GM19372 (cell line): ENCODE measurements around the gene THUMPD1.
"Not testable (repeated sequence)": the region's sequence is repeated elsewhere in the genome, so short reads cannot be mapped to it uniquely, and the experiment has no call there.

Source experiments
- ATAC-seq: cut with Tn5 transposase; IDR thresholded peaks from one replicate; pipeline ENCODE4 v1.9.1; 2021; ENCODE audit warnings: mild to moderate bottlenecking, low read depth, moderate library complexity; ENCODE audit not compliant: unreplicated experiment

Gene THUMPD1, protein sequence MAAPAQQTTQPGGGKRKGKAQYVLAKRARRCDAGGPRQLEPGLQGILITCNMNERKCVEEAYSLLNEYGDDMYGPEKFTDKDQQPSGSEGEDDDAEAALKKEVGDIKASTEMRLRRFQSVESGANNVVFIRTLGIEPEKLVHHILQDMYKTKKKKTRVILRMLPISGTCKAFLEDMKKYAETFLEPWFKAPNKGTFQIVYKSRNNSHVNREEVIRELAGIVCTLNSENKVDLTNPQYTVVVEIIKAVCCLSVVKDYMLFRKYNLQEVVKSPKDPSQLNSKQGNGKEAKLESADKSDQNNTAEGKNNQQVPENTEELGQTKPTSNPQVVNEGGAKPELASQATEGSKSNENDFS

DNA sequence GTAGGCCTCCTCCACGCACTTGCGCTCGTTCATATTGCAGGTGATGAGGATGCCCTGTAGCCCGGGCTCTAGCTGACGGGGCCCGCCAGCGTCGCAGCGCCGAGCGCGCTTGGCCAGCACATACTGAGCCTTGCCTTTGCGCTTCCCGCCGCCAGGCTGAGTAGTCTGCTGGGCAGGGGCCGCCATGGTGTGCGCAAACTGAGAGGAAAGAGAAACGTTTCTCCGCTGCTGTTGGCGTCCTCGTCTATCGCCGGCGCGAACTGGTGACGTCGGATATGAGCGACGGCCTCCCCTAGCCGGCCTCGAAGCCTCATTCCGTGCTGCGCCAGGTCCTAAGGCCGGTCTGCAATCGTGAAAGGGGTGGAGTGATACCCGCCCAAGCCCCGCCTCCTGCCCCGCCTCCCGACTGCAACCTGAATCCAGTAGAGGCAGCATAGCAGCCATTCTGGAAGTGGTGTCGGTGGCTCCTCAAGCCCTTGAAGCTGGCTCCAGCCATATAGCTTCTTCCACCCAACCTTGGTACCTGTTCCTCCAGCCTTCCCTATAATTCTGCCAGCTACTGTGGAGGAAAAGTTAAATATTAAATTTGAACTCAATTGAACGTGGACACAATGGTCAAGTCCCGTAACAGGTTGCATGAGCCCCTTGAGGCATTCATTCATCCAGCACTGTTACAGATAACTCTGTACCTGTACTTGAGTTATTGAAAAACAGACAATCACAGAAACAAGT, at the start of gene THUMPD1:
Gene THUMPD1, minus strand, starts transcription at position 265 of the 732 bp plus-strand sequence. Its CDS starts 79 bp downstream, at position 186.
- ATAC-seq = peak; percentile 84

DNA sequence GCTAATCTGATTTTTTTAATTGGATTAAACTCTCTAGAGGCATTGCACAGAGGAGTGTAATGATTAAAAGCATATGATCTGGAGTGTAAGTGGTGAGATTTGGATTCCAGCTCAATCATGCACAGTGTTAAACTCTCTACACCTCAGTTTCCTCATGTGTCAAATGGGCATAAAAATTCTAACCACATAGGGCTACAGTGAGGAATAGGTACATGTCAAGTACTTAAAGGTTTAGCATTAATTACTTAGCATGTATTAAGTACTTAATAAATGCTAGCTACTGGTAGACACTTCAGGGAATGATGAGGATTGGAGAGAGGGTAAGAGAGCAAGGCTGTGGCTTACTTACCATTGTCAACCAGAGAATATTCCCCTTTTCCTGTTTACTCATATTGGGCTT, 47.5 kb upstream of the THUMPD1 start:
- ATAC-seq = no peak

DNA sequence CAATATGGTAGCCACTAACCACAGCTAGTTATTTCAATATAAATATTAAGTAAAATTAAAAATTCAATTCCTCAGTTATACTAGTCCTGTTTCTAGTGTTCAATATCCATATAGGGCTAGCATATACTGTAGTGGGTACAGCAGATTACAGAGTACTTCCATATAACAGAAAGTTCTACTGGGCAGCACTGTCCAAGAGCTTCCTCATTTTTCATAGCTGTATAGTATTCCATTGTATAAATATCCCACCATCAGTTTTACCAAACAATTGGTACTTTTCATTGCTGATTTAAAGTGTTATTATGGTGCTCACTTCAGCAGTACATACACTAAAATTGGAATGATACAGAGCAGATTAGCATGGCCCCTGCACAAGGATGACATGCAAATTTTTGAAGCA, 42.6 kb upstream of the THUMPD1 start:
- no peak for ATAC-seq

DNA sequence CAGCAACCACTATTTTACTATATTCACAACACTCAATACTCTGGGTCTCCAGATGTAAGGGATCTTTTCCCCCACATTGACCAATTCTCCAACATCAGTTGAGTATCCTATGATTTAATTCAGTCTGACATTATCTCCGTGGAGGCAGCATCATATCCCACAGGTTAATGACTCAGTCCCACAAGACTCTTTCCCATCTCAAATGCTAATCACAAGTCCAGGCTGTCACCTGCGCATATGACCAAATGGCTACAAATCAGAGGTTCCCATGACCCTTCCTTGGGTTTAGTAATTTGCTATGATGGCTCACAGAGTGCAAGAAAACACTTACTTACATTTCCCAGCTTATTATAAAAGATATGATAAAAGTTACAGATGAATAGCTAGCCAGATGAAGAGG, 40.9 kb upstream of the THUMPD1 start:
- no peak for ATAC-seq

DNA sequence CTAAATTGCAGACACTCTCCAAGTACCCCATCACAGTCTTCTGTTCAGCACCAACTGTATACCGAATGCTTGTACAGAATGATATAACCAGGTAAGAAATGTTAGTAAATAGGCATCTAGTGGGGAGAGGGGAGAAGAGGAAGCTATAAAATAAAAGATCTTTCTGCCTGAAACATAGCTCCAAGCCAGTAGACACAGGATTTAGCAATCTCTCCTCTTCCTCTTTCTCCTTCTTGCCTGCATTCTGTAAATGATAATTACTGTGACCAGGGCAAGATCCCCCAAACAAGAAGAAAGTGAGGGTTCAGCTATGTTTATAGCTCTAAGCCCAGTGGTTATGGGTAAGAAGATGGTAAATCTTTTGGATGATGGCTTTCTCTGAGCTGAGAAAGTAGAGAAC, 40.1 kb upstream of the THUMPD1 start:
- ATAC-seq = no peak

DNA sequence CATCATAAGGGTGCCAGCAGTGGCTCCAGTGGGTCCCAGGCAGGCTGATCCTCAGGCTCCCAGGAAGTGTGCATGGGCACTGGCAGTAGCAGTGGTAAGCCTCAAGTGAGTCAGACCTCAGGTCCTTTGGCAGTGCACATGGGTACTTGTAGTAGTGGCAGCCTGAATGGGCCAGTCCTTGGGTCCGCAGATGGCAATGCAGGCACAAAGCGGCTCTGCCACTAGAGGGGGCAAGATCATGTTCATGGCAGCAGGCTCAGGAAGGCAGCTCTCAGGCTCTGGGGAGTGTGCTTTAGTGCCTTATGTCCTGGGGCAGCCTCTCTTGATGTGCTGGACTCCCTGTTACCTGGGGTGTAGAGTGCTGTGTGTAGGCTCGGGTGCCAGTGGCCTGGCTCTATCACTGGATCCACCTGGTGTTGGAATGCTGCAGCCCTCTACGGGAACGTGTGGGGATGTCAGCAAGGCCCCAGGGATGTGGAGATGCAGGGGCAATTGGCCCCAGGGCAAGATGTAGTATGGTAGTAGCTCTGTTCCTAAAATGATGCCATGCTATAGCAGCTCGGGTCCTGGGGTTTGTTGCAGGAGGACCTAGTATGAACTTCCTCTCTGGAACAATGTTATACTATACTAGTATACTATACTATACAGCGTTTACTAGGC, 33.2 kb upstream of the THUMPD1 start:
- no peak for ATAC-seq

DNA sequence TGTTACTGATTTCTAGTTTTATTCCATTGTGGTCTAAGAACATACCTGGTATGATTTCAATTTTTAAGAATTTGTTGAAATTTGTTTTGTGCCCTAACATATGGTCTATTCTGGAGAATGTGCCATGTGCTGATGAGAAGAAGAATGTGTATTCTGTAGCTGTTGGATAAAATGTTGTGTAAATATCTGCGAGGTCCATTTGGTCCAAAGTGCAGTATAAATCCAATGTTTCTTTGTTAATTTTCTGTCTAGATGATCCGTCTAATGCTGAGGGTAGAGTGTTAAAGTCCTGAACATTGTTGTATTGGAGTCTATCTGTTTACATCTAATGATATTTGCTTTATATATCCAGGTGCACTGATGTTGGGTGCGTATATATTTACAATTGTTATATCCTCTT, 32.1 kb upstream of the THUMPD1 start:
- ATAC-seq = no peak

DNA sequence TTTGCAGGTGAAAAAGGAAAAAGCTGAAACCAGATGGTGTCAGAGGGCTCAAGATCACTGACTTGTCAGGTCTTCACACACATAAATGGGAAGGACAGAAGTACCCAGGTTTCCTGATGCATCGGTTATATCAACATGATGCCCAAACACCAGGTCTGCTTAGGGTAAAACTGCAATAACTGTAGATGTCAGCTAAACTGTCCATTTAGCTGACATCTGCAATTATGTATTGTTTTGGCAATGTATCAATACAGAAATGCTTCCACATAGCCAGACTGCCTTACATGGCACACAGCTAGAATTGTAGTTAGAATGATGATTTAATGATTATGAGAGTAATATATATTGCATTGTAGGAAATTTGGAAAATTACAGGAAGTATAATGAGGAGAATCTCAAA, 27.2 kb upstream of the THUMPD1 start:
- no peak for ATAC-seq

DNA sequence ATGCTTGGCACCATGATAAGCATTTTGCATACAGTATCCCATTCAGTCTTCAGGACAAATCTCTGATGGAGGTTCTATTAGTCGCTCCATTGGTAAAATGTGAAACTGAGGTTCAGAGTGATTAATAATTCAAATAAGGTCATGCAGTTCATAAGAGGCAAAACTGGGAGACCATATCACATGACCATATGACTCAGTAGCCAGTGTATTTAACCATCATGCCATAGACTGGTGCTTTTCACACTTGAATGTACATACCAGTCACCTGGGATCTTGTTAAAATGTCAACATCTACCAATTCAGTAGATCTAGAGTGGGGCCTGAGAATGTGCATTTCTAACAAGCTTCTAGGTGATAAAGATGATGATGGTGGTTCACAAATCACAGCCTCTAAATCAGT, 26.5 kb upstream of the THUMPD1 start:
- no peak for ATAC-seq

DNA sequence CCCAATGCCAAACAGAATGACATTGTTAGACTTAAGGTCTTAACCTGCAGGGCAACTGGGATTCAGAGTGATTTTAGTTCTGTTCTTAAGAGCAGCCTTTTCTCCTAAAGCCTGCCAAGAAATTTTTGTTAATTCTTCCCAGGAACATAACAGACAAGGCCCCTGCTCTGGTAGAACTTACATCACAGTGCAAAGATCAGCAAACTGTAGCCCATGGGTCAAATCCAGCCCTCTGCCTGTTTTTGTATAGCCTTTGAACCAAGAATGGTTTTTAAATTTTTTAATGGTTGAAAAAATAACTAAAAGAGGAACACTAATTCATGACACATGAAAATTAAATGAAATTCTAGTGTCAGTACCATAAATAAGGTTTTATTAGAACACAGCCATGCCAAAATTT, 26.0 kb upstream of the THUMPD1 start:
- ATAC-seq = no peak

DNA sequence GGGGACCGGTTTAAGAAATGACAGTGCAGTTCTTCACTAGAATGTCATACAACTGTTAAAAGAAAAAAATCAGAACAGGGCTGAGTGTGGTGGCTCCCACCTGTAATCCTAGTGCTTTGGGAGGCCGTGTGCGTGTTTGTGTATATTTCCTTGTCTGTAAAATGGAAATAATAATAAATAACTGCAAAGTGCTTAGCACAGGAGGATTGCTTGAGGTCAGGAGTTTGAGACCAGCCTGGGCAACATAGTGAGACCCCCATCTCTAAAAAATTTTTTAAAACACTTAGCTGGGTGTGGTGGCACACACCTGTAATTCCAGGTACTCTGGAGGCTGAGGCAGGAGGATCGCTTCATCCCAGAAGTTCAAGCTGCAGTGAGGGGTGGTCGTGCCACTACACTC, 24.7 kb upstream of the THUMPD1 start:
- ATAC-seq = no peak

DNA sequence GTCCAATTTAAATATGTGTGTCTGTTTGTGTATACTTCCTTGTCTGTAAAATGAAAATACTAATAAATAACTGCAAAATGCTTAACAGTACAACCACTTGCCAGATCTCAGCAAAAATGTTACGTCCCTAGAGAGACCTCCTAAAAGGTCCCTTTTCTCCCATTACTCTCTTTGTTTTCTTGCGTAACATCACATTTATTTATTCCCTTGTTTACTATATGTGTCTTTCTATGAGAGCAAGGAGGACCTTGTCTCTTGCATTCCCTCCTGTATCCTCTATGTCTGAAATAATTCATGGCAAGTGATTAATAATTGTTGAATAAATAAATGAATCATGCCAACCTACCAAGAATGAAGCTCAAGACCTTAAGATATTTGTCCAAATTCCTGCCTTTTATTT, 24.1 kb upstream of the THUMPD1 start:
- ATAC-seq = no peak

DNA sequence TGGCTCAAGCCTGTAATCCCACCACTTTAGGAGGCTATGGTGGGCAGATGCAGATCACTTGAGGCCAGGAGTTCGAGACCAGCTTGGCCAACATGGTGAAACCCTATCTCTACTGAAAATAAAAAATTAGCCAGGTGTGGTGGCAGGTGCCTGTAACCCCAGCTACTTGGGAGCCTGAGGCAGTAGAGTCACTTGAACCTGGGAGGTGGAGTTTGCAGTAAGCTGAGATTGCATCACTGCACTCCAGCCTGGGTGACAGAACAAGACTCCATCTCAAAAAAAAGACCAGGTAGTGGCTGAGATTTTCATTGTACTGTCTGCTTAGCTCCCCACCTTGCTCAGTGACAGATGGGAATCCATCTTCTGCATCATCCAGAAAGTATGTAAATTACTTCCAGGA, 22.8 kb upstream of the THUMPD1 start:
- not testable (repeated sequence) for ATAC-seq

DNA sequence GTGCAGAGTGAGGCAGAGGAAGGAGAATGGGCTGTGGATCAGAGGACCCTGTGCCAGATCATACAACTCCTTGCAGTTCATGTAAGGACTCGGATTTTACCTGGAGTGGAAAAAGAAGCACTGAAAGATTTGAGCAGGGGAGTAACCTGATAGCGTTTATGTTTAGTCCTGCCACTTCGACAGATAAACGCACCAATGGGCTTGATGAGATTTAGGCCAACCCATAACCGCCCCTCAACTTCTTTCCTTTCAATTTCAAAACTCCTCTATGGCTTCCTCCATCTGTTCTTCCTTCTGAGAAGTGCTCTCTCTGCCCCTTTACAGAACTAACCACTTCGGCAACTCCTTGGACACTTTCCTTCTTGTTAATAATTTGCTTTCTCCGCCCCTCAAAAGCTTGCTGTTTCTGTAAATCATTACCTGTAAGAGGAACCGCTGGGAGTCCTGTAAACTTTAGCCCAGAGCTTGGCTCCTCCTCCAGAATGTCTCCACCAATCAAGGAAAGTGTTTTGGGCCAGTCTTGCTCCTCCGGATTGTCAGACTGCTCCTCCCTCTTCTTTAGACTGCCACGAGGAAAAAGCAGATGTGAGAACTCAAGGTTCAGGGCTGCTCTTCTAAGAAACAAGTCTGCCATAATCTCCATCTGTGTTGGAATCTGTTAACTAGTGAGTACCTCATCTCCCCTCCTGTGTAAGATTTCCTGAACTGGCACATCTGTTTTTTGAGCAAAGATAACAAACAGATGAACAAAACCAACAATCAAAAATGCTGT, 22.0 kb upstream of the THUMPD1 start, which contains the start of gene ACSM3:
Gene ACSM3, plus strand, starts transcription at position 554 of the 772 bp plus-strand sequence. CDS start 6,021 bp downstream, outside the sequence.
- peak; percentile 96 for ATAC-seq

DNA sequence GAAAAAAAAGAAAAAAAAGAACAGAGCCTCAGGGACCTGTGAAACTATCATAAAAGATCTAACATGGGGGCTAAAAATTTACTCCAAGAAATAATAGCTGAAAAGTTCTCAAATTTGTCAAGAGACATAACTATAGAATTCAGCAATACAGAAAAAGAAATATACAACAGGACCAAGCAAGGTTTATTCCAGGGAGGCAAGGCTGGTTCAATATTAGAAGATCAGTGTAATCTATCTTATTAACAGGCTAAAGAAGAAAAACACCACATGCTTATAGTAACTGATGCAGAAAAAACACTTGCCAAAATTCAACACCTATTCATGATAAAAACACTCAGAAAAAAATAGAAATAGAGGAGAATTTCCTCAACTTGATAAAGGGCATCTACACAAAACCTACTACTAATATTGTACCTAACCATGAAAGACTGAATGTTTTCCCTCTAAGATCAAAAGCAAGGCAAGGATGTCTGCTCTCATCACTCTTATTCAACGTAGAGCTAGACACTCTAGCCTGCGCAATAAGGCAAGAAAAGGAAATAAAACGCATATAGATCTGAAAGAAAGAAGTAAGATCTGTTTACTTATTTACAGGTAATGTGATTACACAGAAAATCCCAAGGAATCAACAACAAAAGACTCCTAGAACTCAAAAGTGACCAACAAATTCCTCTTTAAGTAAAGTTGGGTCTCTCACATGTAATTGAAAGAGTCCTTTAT, 20.9 kb upstream of the THUMPD1 start:
- no peak for ATAC-seq

DNA sequence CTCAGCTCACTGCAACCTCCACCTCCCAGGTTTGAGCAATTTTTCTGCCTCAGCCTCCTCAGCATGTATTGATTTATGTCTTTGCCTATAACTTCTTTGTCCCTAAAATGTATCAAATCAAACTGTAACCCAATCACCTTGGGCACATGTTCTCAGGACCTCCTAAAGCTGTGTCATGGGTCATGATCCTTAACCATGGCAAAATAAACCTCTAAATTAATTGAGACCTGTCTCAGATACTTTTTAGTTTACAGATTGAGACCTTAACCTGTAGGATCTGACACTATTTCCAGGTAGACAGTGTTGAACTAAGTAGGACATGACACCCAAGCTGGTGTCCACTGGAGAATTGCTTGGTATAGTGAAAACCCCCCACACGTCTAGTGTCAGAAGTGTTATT, 19.6 kb upstream of the THUMPD1 start:
- ATAC-seq = no peak

DNA sequence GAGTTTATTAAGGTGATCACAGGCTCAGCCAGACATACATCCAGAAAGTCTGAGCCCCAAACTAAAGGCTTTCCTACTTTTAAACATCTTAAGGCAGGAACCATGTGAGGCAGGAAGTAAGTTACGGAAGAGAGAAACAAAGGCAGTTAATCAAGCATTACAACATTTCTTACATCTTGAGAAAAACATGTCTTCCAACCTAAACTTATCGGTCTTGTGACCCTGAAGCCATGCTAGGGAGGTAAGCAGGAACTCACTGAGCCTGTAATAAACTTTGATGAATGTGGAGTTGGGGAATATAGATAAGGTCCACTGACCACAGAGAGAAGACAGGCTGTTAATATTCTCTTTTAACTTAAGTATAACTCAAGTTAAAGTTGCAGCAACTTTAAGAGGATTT, 18.7 kb upstream of the THUMPD1 start:
- ATAC-seq = no peak

DNA sequence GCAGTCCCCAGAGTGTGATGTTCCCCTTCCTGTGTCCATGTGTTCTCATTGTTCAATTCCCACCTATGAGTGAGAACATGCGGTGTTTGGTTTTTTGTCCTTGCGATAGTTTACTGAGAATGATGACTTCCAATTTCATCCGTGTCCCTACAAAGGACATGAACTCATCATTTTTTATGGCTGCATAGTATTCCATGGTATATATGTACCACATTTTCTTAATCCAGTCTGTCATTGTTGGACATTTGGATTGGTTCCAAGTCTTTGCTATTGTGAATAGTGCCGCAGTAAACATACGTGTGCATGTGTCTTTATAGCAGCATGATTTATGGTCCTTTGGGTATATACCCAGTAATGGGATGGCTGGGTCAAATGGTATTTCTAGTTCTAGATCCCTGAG, 14.2 kb upstream of the THUMPD1 start:
- ATAC-seq = not testable (repeated sequence)

DNA sequence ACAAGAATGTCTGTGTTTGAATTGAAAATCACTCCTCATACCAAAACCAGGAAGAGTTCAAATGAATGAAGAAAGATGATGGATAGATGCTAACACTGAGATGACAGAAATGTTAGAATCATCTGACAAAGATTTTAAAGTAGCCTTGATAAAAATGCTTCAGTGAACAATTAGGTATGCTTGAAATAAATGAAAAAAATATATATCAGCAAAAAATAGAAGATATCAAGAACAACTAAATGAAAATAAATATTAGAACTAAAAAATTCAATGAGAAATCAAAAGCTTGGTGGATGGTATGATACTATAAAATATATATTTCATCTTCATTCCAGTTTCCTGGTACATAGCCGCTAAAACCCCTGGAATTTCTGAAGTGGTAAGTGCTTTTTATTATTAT, 13.6 kb upstream of the THUMPD1 start:
- ATAC-seq = no peak

DNA sequence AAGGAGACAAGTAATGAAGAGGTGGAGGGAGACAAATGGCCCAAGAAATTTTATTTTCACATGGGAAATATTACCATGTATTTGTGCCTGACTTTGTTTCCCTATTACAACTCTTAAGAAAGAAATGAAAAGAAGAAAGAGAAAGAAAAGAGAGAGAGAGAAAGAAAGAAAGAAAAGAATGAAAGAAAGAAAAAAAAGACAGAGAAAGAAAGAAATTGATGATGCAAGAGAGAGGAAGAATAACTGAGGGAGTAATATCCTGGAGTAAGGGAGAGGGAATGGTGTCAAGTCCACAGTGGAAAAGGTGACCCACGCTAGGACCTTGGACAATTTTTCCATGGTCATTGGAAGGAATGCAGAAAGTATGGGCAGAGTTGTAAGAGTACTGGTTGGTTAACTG, 12.1 kb upstream of the THUMPD1 start:
- no peak for ATAC-seq
